CD4-positive, alpha-beta T cell treated with Interleukin-4 for 1 hour (primary cell): ENCODE data around the gene CERK.
"Not testable (repeated sequence)": the region's sequence is repeated elsewhere in the genome, so short reads cannot be mapped to it uniquely, and the experiment has no call there.

ENCODE experiments used
- DNase-seq, 2 donors: peaks; one replicate each; pipeline ENCODE4 v3.0.0-alpha.2; 2020 to 2022

CERK gene

GRCh38 chr22:46657996-46658947 is 79.8 kb downstream of the CERK start:
- no peak for DNase-seq

- no peak for DNase-seq
Observed at GRCh38 chr22:46657655-46657953, 80.4 kb downstream of the CERK start.

- no peak for DNase-seq
Observed at GRCh38 chr22:46656856-46657654, 81.0 kb downstream of the CERK start.

GRCh38 chr22:46655861-46656608 is 82.0 kb downstream of the CERK start:
- no peak for DNase-seq

- no peak for DNase-seq
Observed at GRCh38 chr22:46654927-46655595, 83.0 kb downstream of the CERK start.

GRCh38 chr22:46654426-46654825 is 83.6 kb downstream of the CERK start:
- no peak for DNase-seq

GRCh38 chr22:46653596-46653995 is 84.5 kb downstream of the CERK start:
- DNase-seq, result no peak

GRCh38 chr22:46652847-46653331 is 85.2 kb downstream of the CERK start:
- no peak for DNase-seq

- DNase-seq, result no peak
Observed at GRCh38 chr22:46652081-46652846, 85.8 kb downstream of the CERK start.

- DNase-seq, result no peak
Observed at GRCh38 chr22:46651316-46651715, 86.7 kb downstream of the CERK start.

GRCh38 chr22:46650078-46650810 is 87.8 kb downstream of the CERK start:
- DNase-seq, result no peak

GRCh38 chr22:46649141-46650077 is 88.6 kb downstream of the CERK start:
- no peak for DNase-seq

- not testable (repeated sequence) for DNase-seq
Observed at GRCh38 chr22:46648225-46648820, 89.7 kb downstream of the CERK start.

GRCh38 chr22:46646531-46647215 is 91.4 kb downstream of the CERK start:
- DNase-seq, result no peak

GRCh38 chr22:46642840-46643480 is 95.1 kb downstream of the CERK start:
- not testable (repeated sequence) for DNase-seq

GRCh38 chr22:46641811-46642266 is 96.2 kb downstream of the CERK start:
- no peak for DNase-seq

- no peak for DNase-seq
Observed at GRCh38 chr22:46640293-46641055, 97.6 kb downstream of the CERK start.
